ENCODE measurements around the gene GAREM2. TPM values are rescaled to one million over a fixed set of nuclear protein-coding genes. Genes with fewer than 3 reads are reported as not detected.

Gene GAREM2
- total RNA-seq, 1 experiment from 2014 or later, result 2.8 TPM

GRCh38 chr2:26179446-26179913 is 6.6 kb downstream of the GAREM2 start:
- no peak for TF ChIP-seq EZH2 (IDR thresholded peaks at IDR 0.05; ENCODE audit: borderline replicate concordance, low read depth, low read length, poor library complexity, severe bottlenecking)
- no peak for TF ChIP-seq CTCF (conservative IDR thresholded peaks at IDR 0.05; ENCODE audit: low read depth, low read length)
- Histone ChIP-seq H3K27ac (ENCODE audit: low read depth, low read length, poor library complexity, severe bottlenecking) (no peak overlapping the region), H3K9me3 (ENCODE audit: low read depth, low read length, poor library complexity, severe bottlenecking) (no peaks in the 10 kb centered on the region), H3K27me3 (replicated peaks; ENCODE audit: insufficient read depth, low read depth, low read length, poor library complexity) (no peaks in the 10 kb centered on the region), H3K36me3 (ENCODE audit: insufficient read depth, low read length, poor library complexity, severe bottlenecking) (no peaks in the 10 kb centered on the region), H3K4me1 (ENCODE audit: insufficient read depth, low read length, poor library complexity, severe bottlenecking) (peaks cover 5% of the 10 kb centered on the region), H3K4me3 (ENCODE audit: low read depth, low read length, poor library complexity, severe bottlenecking) (no peak overlapping the region)
- ChIA-PET POLR2A (ENCODE audit: low non-redundant PET) (no interaction called here), CTCF (no interaction called here)
- no TSS peak for BruUV-seq (replicated peaks)
- intact Hi-C loops (cut with micrococcal nuclease; ENCODE audit: unreplicated experiment), result no loop called here
- DNase-seq (ENCODE audit: low spot score), result no peak

- Histone ChIP-seq H3K36me3 (ENCODE audit: insufficient read depth, low read length, poor library complexity, severe bottlenecking) (no peaks in the 10 kb centered on the region), H3K27ac (ENCODE audit: low read depth, low read length, poor library complexity, severe bottlenecking) (no peak overlapping the region), H3K27me3 (replicated peaks; ENCODE audit: insufficient read depth, low read depth, low read length, poor library complexity) (no peaks in the 10 kb centered on the region), H3K4me3 (ENCODE audit: low read depth, low read length, poor library complexity, severe bottlenecking) (no peak overlapping the region), H3K4me1 (ENCODE audit: insufficient read depth, low read length, poor library complexity, severe bottlenecking) (peaks cover 5% of the 10 kb centered on the region), H3K9me3 (ENCODE audit: low read depth, low read length, poor library complexity, severe bottlenecking) (no peaks in the 10 kb centered on the region)
- no peak for TF ChIP-seq CTCF (conservative IDR thresholded peaks at IDR 0.05; ENCODE audit: low read depth, low read length)
- TF ChIP-seq EZH2 (IDR thresholded peaks at IDR 0.05; ENCODE audit: borderline replicate concordance, low read depth, low read length, poor library complexity, severe bottlenecking), result no peak
- intact Hi-C loops (cut with micrococcal nuclease; ENCODE audit: unreplicated experiment), result no loop called here
- BruUV-seq (replicated peaks), result no TSS peak
- no peak for DNase-seq (ENCODE audit: low spot score)
- CTCF ChIA-PET, result no interaction called here
- POLR2A ChIA-PET (ENCODE audit: low non-redundant PET), result no interaction called here
These were observed 9.6 kb downstream of the GAREM2 start for GRCh38 chr2:26182441-26182840.

- Histone ChIP-seq H3K4me1 (ENCODE audit: insufficient read depth, low read length, poor library complexity, severe bottlenecking) (peaks cover 5% of the 10 kb centered on the region), H3K9me3 (ENCODE audit: low read depth, low read length, poor library complexity, severe bottlenecking) (no peaks in the 10 kb centered on the region), H3K27me3 (replicated peaks; ENCODE audit: insufficient read depth, low read depth, low read length, poor library complexity) (no peaks in the 10 kb centered on the region), H3K36me3 (ENCODE audit: insufficient read depth, low read length, poor library complexity, severe bottlenecking) (no peaks in the 10 kb centered on the region), H3K4me3 (ENCODE audit: low read depth, low read length, poor library complexity, severe bottlenecking) (no peak overlapping the region), H3K27ac (ENCODE audit: low read depth, low read length, poor library complexity, severe bottlenecking) (no peak overlapping the region)
- ChIA-PET CTCF (no interaction called here), POLR2A (ENCODE audit: low non-redundant PET) (no interaction called here)
- no peak for DNase-seq (ENCODE audit: low spot score)
- TF ChIP-seq EZH2 (IDR thresholded peaks at IDR 0.05; ENCODE audit: borderline replicate concordance, low read depth, low read length, poor library complexity, severe bottlenecking), result no peak
- no peak for TF ChIP-seq CTCF (conservative IDR thresholded peaks at IDR 0.05; ENCODE audit: low read depth, low read length)
- BruUV-seq (replicated peaks), result no TSS peak
- intact Hi-C loops (cut with micrococcal nuclease; ENCODE audit: unreplicated experiment), result no loop called here
These were observed 10.2 kb downstream of the GAREM2 start for GRCh38 chr2:26182887-26183630.

Measured in A673 (cell line).